ENCODE results near the gene CHD9.

The CHD9 gene

DNA sequence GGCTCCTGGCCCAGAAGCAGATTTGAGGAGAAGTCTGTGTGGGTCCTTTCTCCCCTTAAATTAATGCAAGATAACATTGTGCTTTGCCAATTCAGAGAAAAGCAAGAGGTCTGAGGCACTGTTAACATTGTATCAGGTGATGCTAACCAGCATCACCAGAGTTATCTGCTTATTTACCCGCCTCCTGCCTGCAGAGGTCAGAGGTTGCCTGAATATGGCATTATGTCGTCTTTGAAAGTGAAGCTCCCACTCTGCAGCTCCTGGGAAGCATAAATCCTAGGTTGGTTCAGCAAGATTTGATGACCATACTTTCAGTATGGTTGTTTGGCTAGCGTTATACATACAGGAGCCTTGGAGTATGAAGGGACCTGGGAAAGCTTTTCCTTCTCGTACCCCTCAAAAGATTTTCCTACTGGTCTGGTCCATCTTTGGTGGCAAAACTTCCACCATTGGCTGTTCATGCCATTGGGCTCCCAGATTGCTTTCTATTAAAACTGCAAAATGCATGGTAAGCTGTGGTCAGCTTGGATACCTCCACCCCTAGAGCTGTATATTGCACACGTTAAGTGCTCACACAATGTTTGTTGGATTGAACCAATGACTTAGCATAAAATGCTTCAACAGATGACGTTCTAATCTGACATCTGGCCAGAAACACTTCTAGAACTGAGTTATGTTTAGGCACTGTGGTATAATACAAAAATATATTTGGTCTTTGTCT lies 24.1 kb downstream of the CHD9 start:
- H3K27ac ChIP-seq (ENCODE audit: low read depth, low read length, poor library complexity, severe bottlenecking), result no peak overlapping the region
- peaks cover 6% of the 10 kb centered on the region for H3K36me3 ChIP-seq (ENCODE audit: insufficient read depth, low read length)
- peaks cover 7% of the 10 kb centered on the region for H3K79me2 ChIP-seq (ENCODE audit: insufficient read depth, low read length)
- peaks cover 9% of the 10 kb centered on the region for H3K4me1 ChIP-seq (ENCODE audit: insufficient read depth, low read length, severe bottlenecking)
- no peaks in the 10 kb centered on the region for H3F3A ChIP-seq (ENCODE audit: insufficient read depth, low read length)
- no peak overlapping the region for H3K4me2 ChIP-seq (ENCODE audit: low read length)
- H4K20me1 ChIP-seq (ENCODE audit: insufficient read depth, low read length), result no peaks in the 10 kb centered on the region
- no peak overlapping the region for H3K4me3 ChIP-seq (ENCODE audit: low read depth, low read length, poor library complexity, severe bottlenecking)
- no peak overlapping the region for H2AFZ ChIP-seq (ENCODE audit: low read length)
- no peaks in the 10 kb centered on the region for H3K9me2 ChIP-seq (ENCODE audit: low read depth, low read length)
- H3K9me3 ChIP-seq (ENCODE audit: low read length), result no peaks in the 10 kb centered on the region
- no peak overlapping the region for H3K9ac ChIP-seq (ENCODE audit: low read length)
- H3K27me3 ChIP-seq (ENCODE audit: insufficient read depth, low read length), result no peaks in the 10 kb centered on the region
- TF ChIP-seq EZH2 (IDR thresholded peaks at IDR 0.05; ENCODE audit: borderline replicate concordance, low read length), result no peak
- TF ChIP-seq, protein P1, sequence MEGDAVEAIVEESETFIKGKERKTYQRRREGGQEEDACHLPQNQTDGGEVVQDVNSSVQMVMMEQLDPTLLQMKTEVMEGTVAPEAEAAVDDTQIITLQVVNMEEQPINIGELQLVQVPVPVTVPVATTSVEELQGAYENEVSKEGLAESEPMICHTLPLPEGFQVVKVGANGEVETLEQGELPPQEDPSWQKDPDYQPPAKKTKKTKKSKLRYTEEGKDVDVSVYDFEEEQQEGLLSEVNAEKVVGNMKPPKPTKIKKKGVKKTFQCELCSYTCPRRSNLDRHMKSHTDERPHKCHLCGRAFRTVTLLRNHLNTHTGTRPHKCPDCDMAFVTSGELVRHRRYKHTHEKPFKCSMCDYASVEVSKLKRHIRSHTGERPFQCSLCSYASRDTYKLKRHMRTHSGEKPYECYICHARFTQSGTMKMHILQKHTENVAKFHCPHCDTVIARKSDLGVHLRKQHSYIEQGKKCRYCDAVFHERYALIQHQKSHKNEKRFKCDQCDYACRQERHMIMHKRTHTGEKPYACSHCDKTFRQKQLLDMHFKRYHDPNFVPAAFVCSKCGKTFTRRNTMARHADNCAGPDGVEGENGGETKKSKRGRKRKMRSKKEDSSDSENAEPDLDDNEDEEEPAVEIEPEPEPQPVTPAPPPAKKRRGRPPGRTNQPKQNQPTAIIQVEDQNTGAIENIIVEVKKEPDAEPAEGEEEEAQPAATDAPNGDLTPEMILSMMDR (IDR thresholded peaks at IDR 0.05; ENCODE audit: low read length), result no peak

DNA sequence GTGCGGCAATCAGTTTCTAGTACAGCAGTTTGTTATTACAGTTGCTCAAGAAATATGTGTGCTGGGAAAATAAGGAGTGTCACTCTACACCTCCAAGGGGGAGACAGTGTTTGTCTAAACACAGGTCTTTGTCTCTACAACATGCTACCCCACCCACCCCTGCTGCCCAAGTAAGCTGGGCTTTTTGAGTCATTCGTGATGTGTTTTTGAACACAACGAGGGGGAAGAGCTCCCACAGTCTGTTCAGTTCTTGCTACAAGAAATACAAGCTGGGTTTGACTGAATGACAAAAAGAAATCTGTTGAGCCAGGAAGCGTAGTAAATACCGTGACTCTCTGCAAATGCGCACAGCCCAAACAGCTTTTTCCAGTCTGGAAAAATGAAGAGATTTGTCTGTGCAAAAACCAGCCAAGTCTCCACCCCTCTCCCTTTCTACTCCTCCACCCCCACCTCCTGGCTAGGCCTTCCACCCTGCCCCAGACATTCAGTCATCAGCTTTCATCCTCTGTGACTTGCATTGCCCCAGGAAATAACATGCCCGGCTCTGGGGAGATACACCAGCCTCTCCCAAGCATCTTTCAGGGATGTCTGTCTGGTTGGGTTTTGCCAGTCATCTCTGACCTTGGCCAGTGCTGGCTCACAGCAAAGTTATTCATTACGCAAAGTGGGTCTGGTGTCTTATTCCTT lies 25.7 kb downstream of the CHD9 start:
- Histone ChIP-seq H3K4me3 (ENCODE audit: low read depth, low read length, poor library complexity, severe bottlenecking) (no peak overlapping the region), H3K27ac (ENCODE audit: low read depth, low read length, poor library complexity, severe bottlenecking) (no peak overlapping the region), H3K9ac (ENCODE audit: low read length) (no peak overlapping the region), H3K4me2 (ENCODE audit: low read length) (no peak overlapping the region), H3F3A (ENCODE audit: insufficient read depth, low read length) (no peaks in the 10 kb centered on the region), H3K9me3 (ENCODE audit: low read length) (no peaks in the 10 kb centered on the region), H3K4me1 (ENCODE audit: insufficient read depth, low read length, severe bottlenecking) (peaks cover 13% of the 10 kb centered on the region), H2AFZ (ENCODE audit: low read length) (no peak overlapping the region), H3K27me3 (ENCODE audit: insufficient read depth, low read length) (no peaks in the 10 kb centered on the region), H3K79me2 (ENCODE audit: insufficient read depth, low read length) (peaks cover 7% of the 10 kb centered on the region), H4K20me1 (ENCODE audit: insufficient read depth, low read length) (no peaks in the 10 kb centered on the region), H3K9me2 (ENCODE audit: low read depth, low read length) (no peaks in the 10 kb centered on the region), H3K36me3 (ENCODE audit: insufficient read depth, low read length) (peaks cover 4% of the 10 kb centered on the region)
- no peak for TF ChIP-seq EZH2 (IDR thresholded peaks at IDR 0.05; ENCODE audit: borderline replicate concordance, low read length)
- TF ChIP-seq, protein P1 (IDR thresholded peaks at IDR 0.05; ENCODE audit: low read length), result no peak

DNA sequence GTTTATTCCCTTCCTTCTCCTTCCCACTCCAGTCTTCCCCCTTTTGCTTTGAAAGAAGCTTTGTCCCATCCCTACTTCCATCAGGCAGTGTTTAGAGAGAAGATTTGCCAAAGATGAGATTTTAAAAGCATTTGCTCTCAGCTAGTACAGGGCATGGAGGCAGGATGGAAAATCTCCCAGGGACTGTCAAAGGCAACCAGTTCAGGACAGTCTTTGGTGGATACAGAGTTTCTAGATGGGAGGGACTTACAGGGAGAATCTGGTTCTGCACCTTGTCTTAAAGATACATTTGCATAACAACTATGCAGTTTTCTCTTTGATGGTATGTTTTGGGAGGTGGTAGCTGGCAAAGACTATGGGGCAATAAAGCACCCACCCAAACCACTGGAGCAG lies 26.2 kb downstream of the CHD9 start:
- peaks cover 7% of the 10 kb centered on the region for H3K79me2 ChIP-seq (ENCODE audit: insufficient read depth, low read length)

More for the DNA sequence above, 26.2 kb downstream of the CHD9 start:
- Histone ChIP-seq H4K20me1 (ENCODE audit: insufficient read depth, low read length) (no peaks in the 10 kb centered on the region), H3K36me3 (ENCODE audit: insufficient read depth, low read length) (no peaks in the 10 kb centered on the region; the same call in 1 of the 2 replicates), H3K27ac (ENCODE audit: low read depth, low read length, poor library complexity, severe bottlenecking) (no peak overlapping the region), H3K27me3 (ENCODE audit: insufficient read depth, low read length) (no peaks in the 10 kb centered on the region), H3K9me3 (ENCODE audit: low read length) (no peaks in the 10 kb centered on the region), H3K4me3 (ENCODE audit: low read depth, low read length, poor library complexity, severe bottlenecking) (no peak overlapping the region), H3K9me2 (ENCODE audit: low read depth, low read length) (no peaks in the 10 kb centered on the region), H3K9ac (ENCODE audit: low read length) (no peak overlapping the region), H3K4me2 (ENCODE audit: low read length) (no peak overlapping the region), H3K4me1 (ENCODE audit: insufficient read depth, low read length, severe bottlenecking) (peaks cover 18% of the 10 kb centered on the region), H2AFZ (ENCODE audit: low read length) (no peak overlapping the region), H3F3A (ENCODE audit: insufficient read depth, low read length) (no peaks in the 10 kb centered on the region)
- no peak for TF ChIP-seq EZH2 (IDR thresholded peaks at IDR 0.05; ENCODE audit: borderline replicate concordance, low read length)
- TF ChIP-seq, protein P1 (IDR thresholded peaks at IDR 0.05; ENCODE audit: low read length), result no peak

Data from OCI-LY1 (cell line).